ENCODE results near the gene PDE11A. TPM values are rescaled to one million over a fixed set of nuclear protein-coding genes. Genes with fewer than 3 reads are reported as not detected.

Gene PDE11A
- total and polyA plus RNA-seq, 2 of the 13 experiments (the other 11 are each of a cell fraction or from before 2014, with no cell fraction given), result 1.2 to 1.7 TPM

- TF ChIP-seq ZSCAN9 (CRISPR knock-in tag; IDR thresholded peaks at IDR 0.05; ENCODE audit: borderline replicate concordance), result peak; percentile 78; the same call in 1 of the 2 replicates
- TF ChIP-seq, protein P1, sequence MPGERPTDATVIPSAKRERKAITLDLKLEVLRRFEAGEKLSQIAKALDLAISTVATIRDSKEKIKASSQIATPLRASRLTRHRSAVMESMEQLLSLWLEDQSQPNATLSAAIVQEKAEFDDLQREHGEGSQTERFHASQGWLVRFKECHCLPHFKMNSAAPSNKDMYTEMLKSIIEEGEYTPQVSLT (CRISPR knock-in tag; IDR thresholded peaks at IDR 0.05; ENCODE audit: borderline replicate concordance, low read depth), result no peak
- no peak for TF ChIP-seq NFAT5 (CRISPR knock-in tag; IDR thresholded peaks at IDR 0.05)
- peak; percentile 73; the same call in 1 of the 2 replicates for TF ChIP-seq MIXL1 (CRISPR knock-in tag; IDR thresholded peaks at IDR 0.05)
- no peak for TF ChIP-seq ZNF564 (CRISPR knock-in tag; IDR thresholded peaks at IDR 0.05)
- TF ChIP-seq SYNCRIP (IDR thresholded peaks at IDR 0.05; ENCODE audit: insufficient read depth, low read depth, low read length), result no peak
- TF ChIP-seq ZC3H13 (CRISPR knock-in tag; IDR thresholded peaks at IDR 0.05), result no peak
- TF ChIP-seq HMGXB3 (CRISPR knock-in tag; IDR thresholded peaks at IDR 0.05; ENCODE audit: borderline replicate concordance), result peak; percentile 55; the same call in 1 of the 2 replicates
- TF ChIP-seq, protein P2, sequence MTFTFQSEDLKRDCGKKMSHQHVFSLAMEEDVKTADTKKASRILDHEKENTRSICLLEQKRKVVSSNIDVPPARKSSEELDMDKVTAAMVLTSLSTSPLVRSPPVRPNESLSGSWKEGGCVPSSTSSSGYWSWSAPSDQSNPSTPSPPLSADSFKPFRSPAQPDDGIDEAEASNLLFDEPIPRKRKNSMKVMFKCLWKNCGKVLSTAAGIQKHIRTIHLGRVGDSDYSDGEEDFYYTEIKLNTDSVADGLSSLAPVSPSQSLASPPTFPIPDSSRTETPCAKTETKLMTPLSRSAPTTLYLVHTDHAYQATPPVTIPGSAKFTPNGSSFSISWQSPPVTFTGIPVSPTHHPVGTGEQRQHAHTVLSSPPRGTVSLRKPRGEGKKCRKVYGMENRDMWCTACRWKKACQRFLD (CRISPR knock-in tag; IDR thresholded peaks at IDR 0.05; ENCODE audit: borderline replicate concordance), result no peak
- TF ChIP-seq LCORL (IDR thresholded peaks at IDR 0.05), result no peak; the same call in 1 of the 2 replicates
- TF ChIP-seq LCORL (CRISPR knock-in tag; IDR thresholded peaks at IDR 0.05), result peak; percentile 57; the same call in 1 of the 2 replicates
- TF ChIP-seq THYN1 (CRISPR knock-in tag; IDR thresholded peaks at IDR 0.05; ENCODE audit: borderline replicate concordance, low read depth), result 0 out of 2 replicates have a peak, but pooled peaks have one; percentile 30
- no peak for TF ChIP-seq CBX1 (IDR thresholded peaks at IDR 0.05; ENCODE audit: low read depth)
- TF ChIP-seq ZNF263 (CRISPR knock-in tag; IDR thresholded peaks at IDR 0.05), result no peak
- TF ChIP-seq TBX2 (CRISPR knock-in tag; IDR thresholded peaks at IDR 0.05; ENCODE audit: borderline replicate concordance), result no peak
- TF ChIP-seq ADNP (CRISPR knock-in tag; IDR thresholded peaks at IDR 0.05), result no peak
These were observed 101.7 kb downstream of the PDE11A start (continued) for GRCh38 chr2:177970670-177971454.
